HG02981 (cell line): ENCODE data around the gene PDZD8.

ENCODE experiments used
- ATAC-seq: cut with Tn5 transposase; IDR thresholded peaks from one replicate; pipeline ENCODE4 v1.9.1; 2021; ENCODE audit warnings: mild to moderate bottlenecking, moderate library complexity; ENCODE audit not compliant: unreplicated experiment

The PDZD8 gene

DNA sequence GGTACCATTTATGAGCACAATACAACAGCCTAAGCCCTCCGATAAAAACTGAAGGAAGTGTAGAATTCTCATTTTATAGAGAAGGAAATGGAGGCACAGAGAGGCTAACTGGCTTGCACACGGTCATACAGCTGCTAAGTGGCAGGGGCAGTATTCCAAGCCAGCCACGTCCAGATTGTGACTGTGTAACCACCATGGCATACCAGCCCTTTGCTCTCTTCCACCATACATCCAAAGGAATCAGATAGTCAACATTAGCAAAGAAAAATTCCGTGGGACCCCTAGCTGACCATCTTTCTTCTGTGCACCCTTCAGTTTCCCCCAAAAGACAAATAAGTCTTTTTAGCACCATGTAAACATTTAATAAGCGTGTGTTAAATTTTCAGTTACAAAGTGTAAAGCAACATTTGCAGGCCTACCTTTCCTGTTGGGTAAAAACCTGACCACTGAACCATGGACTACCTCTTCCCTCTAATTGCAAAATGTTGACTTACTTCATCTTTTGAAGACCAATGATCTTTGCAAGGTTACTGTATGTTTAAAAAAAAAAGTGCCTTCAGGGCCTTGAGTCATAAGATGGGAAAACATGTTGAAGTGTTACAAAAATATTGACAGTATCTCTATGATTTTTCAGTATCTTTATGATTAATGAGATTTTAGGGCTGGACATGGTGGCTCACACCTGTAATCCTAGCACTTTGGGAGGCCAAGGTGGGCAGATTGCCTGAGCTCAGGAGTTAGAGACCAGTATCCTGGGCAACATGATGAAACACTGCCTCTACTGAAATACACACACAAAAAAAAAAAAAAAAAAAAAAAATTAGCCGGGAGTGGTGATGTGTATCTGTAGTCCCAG, 24.3 kb upstream of the PDZD8 start:
- ATAC-seq, result no peak

DNA sequence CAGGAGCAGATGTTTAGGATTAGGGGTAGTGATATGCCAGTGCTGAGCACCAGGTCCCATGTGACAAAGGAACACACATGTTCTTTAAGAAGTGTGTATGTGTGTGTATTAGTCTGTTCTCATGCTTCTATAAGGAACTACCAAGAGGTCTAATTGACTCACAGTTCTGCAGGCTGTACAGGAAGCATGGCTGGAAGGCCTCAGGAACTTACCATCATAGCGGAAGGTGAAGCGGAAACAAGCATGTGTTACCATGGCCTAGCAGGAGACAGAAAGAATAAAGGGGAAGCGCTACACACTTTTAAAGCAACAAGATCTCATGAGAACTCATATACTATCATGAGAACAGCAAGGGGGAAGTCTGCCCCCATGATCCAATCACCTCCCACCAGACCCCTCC, 22.8 kb upstream of the PDZD8 start:
- no peak for ATAC-seq

DNA sequence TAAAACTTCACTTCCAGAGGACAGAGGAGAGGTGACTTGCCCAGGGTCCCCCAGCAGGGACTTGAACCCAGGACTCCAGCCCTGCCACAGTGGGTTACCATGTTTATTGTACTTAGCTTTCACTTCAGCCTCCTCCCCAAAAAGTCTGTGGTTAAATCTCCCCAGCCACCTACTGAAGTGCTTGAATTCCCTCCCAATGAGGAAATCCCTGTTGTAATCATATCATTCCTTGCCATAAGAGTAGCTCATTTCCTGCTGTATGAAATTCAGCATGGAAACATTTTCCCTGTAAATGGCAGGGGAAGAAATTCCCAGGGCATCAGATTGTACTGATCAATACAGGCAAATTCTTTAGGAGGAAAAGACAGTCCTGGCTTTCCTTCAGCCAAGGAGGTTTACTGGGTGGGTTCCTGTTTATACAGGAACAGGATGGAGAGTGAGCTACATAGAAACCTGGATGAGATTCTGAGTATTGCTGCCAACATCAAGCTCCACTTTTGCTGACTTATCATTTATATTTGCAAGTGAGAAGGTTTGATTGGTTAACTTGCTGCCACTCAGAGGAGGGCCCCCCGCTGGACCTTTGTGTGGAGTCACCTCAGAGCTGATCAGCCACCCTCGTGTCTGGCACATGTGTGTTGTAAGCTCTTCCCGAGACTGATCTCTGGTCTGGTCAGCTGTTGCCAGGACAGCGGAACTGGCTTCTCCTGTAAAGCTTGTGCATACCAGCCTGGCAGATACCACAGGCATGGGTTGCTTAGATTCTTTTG, 16.4 kb upstream of the PDZD8 start:
- ATAC-seq, result no peak

DNA sequence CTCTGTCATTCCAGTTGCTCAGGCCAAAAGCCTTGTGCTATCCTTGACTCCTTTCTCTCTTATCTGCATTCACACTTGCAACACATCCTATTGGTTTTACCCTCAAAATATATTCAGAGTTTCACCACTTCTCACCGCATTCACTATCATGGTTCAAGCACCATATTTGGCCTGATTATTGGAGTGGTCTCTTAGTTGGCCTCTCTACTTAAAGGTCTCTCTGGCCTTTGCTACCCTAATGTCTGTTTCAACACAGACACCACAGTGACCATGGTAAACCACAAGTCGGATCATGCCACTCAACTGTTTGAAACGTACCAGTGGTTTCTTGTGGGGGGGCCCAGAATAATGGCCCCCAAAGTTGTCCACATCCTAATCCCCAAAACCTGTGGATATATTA, 15.2 kb upstream of the PDZD8 start:
- ATAC-seq, result no peak

DNA sequence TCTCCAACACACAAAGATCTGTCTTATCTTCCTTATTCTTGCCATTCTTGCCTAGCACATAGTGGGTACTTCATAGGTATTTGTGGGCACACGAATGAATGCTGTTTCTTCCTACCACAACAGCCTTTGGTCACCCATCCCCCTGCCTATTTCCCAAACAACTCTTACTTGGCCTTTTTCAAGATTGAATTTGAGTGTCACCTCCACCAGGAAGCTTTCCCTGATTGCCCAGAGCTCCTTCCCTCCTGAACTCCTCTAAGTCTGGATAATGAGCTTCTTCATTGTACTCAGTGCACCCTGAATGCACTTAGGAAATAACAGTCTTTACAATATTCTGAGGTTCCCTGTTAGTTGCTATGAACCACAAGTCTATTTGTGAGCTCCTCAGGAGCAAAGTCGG, 11.6 kb upstream of the PDZD8 start:
- no peak for ATAC-seq

DNA sequence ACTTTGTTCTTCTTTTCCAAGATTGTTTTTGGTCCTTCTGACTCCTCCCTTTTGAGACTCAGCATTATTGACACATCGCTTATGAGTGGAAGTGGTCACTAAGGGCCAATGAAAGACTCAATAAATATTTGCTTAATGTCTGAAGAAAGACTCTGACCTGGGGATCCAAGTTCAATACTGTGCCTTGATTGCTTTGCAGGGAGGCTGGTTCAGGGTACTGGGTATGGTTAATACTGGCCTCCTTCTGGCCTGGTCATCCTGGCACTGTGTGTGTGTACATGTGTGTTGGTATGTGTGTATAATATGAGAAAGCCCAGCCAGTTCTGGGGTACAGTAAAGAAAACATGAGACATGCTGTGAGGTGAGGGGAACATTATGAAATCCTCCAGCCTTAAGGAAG, 7.6 kb upstream of the PDZD8 start:
- no peak for ATAC-seq

DNA sequence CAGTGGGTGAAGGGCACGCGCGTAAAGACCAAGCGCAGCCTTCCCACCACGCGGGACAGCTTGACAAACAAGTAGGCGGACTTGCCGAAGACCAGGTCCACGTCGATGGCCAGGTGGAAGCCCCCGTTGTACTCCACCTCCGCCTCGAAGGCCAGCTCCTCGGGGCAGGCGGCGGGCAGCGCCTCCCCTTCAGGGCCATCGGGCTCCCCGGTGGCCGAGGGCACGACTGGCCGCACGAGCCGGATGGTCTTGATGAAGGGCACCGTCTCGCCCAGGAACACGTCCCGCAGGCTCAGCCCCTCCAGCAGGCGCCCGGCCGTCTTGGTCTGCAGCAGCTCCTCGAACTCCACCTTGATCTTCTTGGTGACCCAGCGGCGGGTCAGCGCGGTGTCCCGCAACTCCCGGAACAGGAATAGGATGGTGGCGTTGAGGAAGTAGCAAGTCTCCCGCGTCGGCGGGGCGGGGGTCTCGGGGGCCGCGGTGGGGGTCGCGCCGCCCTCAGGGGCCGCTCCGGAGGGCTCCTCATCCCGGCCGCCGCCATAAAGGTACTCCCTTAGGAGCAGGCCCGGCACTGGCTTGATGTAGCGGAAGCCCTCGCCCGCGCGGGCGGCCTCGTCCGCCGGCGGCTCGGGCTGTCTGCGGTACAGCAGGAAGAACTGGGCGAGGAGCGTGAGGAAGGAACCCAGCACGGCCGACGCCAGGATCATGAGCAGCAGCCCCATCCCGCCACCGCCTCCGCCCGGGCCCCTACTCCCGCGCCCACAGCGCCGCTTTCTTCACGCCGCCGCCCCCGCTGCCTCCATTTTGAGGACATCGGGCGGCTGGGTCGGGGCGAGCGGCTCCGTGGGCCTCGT, 507 bp downstream of the PDZD8 start:
- ATAC-seq, result peak; percentile 26

DNA sequence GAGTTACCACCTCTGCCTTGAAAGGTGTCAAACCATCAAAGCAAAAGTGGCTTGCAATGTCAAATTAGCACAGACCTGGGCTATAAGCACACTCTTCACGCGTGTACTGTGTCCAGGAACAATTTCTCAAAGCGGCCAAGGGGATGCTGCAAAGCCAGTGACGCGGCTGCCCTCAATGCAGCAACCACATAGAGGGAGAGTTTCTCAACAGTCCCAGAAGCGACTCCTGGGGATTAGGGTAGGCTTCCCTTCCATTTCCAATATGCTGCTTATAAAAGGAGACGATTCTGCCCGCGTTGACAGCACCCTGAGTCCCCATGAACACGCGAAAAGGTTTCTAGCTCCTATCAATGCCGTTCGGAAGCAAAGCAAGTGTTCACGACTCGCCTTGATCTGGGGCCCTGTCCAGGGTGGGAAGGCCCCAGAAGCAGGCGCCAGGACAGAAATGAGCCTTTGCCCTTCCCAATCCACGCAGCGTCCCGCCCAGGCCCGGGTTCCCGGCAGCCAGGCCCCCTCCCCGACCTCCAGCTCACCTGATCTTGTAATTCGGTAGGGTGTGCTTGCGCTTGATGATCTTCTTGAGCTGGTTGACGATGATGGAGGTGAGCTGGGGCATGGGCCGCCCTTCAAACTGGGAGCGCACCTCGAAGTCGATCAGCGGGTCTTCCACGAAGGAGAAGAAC, 1.3 kb downstream of the PDZD8 start:
- ATAC-seq, result no peak

DNA sequence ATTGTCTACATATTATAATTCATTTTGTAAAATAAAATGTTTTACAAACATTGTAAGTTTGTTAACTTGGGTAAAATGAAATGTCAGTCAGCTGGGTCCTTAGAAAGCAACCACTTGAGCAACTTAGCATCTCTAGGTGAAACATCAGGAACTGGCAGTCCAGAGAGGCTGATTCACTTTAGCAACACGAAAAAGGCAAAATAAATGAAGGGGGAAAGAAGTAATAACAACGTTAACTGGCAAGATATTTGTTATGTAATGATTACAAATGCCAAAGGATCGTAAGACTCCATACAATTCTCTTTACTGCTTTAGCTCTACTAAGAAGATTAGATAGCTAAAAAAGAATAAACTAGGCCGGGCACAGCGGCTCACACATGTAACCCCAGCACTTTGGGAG, 5.0 kb downstream of the PDZD8 start:
- no peak for ATAC-seq

DNA sequence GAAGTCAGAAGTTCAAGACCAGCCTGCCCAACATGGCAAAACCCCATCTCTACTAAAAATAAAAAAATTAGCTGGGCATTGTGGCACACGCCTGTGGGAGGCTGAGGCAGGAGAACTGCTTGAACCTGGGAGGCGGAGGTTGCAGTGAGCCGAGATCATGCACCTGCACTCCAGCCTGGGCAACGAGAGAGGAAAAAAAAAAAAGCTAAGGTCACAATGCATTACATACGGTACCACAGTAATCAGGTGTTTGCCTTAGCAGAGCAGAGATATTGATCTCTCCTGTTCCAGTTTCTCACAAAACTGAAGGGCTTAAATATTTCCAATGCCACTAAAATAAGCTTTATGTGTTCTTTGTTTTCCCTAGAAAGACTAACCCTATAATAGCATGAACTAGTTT, 7.5 kb downstream of the PDZD8 start:
- no peak for ATAC-seq

DNA sequence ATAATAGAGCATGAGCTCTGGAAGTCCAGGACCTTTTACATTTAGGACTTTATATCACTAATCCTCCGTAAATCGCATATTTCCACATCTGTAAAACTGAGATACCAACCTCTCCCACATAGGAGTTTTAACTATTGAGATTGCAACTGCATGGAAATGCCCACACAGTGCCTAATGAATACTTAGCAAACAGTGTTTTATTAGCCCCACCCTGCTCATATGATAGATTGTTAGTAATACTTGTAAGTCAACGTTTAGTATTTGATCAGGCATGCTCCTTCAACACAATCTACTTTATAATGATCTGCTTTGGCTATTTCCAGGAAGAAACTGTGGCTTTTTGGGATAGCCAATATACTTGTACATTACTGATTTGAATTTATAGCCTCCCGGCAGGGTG, 8.5 kb downstream of the PDZD8 start:
- ATAC-seq, result no peak

DNA sequence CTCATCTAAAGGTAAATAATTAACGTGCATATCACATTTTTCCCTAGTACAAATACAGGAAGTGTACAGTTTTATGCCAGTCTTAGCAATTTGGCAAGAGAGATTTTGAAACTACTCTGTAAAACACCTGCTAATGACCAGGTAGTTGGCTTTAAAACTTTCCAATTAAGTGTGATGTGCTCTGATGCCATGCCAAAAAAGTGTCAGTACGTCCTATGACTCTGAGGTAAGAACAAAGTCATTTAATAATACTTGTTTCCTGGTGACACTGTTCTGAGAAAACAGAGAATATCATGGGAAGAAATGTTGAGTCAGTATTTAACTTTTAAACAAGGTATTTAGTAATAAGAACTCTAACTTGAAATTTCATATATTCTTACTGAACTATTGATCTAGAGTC, 9.6 kb downstream of the PDZD8 start:
- peak; percentile 29 for ATAC-seq

DNA sequence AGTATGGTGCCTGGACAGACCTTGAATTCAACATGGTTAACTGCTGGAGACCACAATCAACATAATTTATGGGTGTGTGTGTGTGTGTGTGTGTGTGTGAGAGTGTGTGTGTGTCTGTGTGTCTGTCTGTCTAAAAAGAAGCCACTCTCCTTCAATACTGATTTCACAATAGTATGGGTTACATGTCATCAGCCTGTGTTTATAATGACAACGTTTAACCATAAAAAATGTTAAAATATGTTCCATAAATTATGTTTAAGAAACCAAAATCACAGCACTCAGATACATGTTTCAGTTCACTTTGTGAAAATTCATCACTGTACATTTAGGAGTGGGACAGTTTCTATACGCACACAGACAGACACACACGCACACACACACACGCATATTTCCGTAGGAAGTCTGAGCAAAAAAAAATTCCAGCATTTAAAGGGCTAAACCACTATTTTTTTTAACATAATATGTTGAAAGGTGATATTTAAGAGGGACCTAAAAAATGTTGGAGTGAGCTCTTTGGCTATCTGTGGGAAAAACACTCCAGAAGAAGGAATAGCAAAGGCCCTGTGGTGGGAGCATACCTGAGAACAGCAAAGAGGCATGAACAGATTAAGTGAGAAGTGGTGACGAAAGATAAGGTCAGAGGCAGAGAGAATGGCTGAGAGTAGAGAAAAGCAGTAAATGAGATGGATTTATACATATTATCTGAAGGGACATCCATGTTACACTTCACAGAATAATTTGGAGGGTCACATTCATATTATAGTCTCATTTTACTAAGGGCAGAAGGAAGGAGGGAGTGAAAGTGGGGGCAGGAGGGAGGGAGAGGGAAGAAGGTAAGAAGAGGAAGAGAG, 10.9 kb downstream of the PDZD8 start:
- no peak for ATAC-seq

DNA sequence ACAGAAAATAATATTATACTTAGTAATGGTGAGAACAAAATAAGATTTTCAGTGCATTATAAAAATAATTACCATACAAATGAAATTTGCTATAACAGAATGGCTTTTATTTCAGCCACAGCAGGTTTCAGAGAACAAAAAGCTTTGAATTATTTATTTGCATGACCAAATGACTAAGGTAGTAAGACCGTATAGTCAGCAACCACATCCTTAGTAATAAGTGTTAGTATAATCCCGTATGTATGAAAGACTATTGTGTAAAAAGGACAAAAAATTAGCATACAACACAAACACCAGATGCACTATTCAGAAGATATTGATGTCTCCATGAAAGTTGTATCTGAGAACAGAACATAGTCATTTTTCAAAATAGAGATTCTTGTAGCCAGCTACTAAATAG, 12.2 kb downstream of the PDZD8 start:
- peak; percentile 45 for ATAC-seq

DNA sequence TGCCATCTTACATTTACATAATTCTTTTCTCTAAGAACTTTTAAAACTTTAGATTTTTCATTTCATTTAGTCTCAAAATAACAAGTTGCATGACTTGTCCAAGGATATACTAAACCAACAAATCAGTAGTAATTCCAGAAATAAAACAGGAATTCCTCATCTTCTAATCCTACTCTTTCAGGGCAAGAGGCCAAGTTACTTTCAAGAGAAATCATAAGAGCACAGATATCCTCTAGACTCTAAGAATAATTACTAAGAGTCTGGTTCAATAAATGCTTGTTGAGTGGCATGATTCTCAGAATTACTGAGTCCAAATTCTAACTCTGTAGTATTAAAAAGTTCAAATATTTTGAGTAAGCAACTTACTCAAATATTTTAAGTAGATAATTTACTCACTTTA, 12.9 kb downstream of the PDZD8 start:
- ATAC-seq, result no peak

DNA sequence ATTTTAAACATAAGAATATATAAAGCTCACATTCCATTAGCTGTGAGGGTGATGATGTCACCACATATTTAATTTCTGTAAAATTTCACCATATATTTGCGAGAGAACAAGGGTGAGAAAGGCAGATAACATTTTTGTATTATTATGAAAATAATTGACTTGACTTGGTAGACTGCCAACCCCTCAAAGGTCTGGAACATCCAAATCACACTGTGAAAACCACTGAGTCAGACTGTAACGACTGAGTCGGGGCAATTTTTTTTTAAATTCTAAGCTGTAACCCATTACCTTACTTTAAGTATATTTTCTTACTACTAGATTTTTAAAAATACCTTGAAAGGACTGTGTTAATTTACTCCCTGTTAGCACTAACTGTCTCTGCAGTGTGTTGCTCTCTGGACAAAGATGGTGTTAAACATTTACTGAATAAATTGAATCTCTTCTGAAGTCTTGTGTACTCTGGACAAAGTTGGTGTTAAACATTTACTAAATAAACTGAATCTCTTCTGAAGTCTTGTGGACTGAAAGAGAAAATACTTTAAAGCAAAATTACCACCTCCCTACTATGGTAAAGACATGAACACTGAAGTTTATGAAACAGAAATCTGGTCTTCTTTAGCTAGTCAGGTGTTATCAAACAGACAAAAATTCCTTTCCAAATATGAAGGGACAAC, 14.1 kb downstream of the PDZD8 start:
- peak; percentile 59 for ATAC-seq

DNA sequence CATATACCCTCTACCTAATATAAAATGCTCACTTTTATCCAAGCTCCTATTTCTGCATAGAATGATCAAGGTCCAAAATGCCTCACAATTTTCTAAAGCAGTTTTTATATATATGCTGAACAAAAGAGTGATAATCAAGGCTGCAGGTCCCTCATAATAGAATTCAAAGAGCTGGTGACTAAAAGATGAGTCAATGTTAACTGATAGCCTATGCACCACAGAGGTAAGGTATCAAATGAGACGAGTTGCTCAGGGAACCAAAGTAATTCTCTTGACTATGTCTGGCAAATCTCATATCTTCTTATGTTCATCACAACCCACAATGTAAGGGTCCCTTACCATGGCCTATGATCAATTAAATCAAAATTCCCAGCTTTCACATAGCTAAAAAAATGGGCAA, 15.2 kb downstream of the PDZD8 start:
- no peak for ATAC-seq

DNA sequence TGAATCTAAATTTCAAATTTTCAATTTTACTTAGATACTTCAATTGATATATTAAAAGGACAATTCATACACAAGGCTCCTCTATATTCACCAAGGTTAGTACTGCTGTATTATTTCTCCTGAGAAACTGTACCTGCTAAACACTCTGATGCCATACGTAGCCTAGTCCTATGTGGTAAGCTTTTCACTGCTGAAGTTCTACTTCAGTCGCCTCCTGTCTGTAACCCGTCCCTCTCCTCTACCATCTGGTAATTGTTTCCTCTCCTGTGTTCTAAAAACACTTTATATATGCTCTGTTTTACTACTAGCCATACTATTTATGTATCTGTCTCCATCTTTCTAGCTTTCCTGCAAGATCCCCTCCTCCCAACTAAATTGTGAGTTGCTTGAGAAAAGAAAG, 20.2 kb downstream of the PDZD8 start:
- no peak for ATAC-seq

DNA sequence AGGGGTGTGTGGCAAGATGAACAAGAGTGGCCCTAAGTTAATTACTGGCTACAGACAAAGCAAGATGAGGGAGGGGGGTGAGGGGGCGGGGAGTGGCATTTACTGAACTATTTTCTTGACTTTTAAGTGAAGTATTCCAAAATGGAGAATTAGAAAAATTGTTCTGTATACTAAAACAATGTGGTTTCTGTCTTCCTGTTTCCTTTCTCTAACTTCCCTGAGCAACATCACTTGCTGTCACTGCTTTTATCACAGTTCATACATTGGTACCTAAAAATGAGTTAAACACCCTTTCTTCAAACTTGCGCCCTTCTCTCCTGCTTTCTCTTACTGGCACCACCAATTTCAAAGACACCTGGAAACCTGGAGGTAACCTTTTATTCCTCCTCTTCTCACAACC, 21.6 kb downstream of the PDZD8 start:
- ATAC-seq, result no peak
